OCI-LY7 (cell line): ENCODE results near the gene ORAI1. TPM values are rescaled to one million over a fixed set of nuclear protein-coding genes. Genes with fewer than 3 reads are reported as not detected.

Experiments
- BruUV-seq: library from RNA; stranded (reverse); fragments of 400-500 nt; replicated peaks from 2 replicates; lab custom pipeline; 2021; lab: Mats Ljungman, UMichigan
- CTCF ChIA-PET: fragments of 300-600 bp; sonication (Branson Sonifier 250); formaldehyde crosslinking; loops from one replicate; lab custom pipeline; 2022; ENCODE audit warnings: antibody characterized with exemption; ENCODE audit not compliant: unreplicated experiment; lab: Charles Lee
- POLR2A ChIA-PET: fragments of 300-600 bp; sonication (Branson Sonifier 250); formaldehyde crosslinking; loops from one replicate; lab custom pipeline; 2022; ENCODE audit warnings: antibody characterized with exemption; lab: Charles Lee
- DNase-seq: peaks from one replicate; pipeline ENCODE4 v3.0.0-alpha.2; 2015; ENCODE audit warnings: low spot score
- H2AFZ ChIP-seq: fragments of 200-600 bp; sonication (generic), shearing (Covaris generic); 2 replicates; pipeline ENCODE4 v1.6.1; 2014; ENCODE audit warnings: mild to moderate bottlenecking, antibody characterized with exemption, low read length, moderate library complexity
- H3K27ac ChIP-seq: fragments of 200-600 bp; sonication (generic); 2 replicates; pipeline ENCODE4 v1.5.1; 2014; ENCODE audit warnings: mixed run types, low read depth, mild to moderate bottlenecking, moderate library complexity, low read length, inconsistent platforms; ENCODE audit not compliant: poor library complexity, severe bottlenecking
- H3K36me3 ChIP-seq: fragments of 200-600 bp; sonication (generic); 2 replicates; pipeline ENCODE4 v1.6.1; 2014; ENCODE audit warnings: mild to moderate bottlenecking, antibody characterized with exemption, low read length, moderate library complexity, mixed read lengths; ENCODE audit not compliant: insufficient read depth
- H3K4me1 ChIP-seq: fragments of 200-600 bp; sonication (generic); 2 replicates; pipeline ENCODE4 v1.5.1; 2014; ENCODE audit warnings: mild to moderate bottlenecking, low read length; ENCODE audit not compliant: insufficient read depth, poor library complexity, severe bottlenecking
- H3K4me2 ChIP-seq: fragments of 200-600 bp; sonication (generic); 2 replicates; pipeline ENCODE4 v1.6.1; 2014; ENCODE audit warnings: mild to moderate bottlenecking, low read length
- H3K4me3 ChIP-seq: fragments of 200-600 bp; sonication (generic); 2 replicates; pipeline ENCODE4 v1.5.1; 2014; ENCODE audit warnings: mild to moderate bottlenecking, low read depth, low read length; ENCODE audit not compliant: poor library complexity, severe bottlenecking
- H3K79me2 ChIP-seq: fragments of 200-600 bp; sonication (generic); 2 replicates; pipeline ENCODE4 v1.6.1; 2016; ENCODE audit warnings: low read depth, mild to moderate bottlenecking, low read length, moderate library complexity, mixed read lengths; ENCODE audit not compliant: insufficient read depth
- H3K9me2 ChIP-seq: fragments of 200-600 bp; sonication (generic); 2 replicates; pipeline ENCODE4 v1.6.1; 2016; ENCODE audit warnings: mild to moderate bottlenecking, low read length, mixed read lengths; ENCODE audit not compliant: insufficient read depth
- H3K9me3 ChIP-seq: fragments of 200-600 bp; sonication (generic); 2 replicates; pipeline ENCODE4 v1.6.1; 2014; ENCODE audit warnings: mild to moderate bottlenecking, mixed run types, low read length, mixed read lengths
- H4K20me1 ChIP-seq: fragments of 200-600 bp; sonication (generic); 2 replicates; pipeline ENCODE4 v1.6.1; 2014; ENCODE audit warnings: mild to moderate bottlenecking, antibody characterized with exemption, low read length, moderate library complexity, mixed read lengths; ENCODE audit not compliant: insufficient read depth
- CTCF ChIP-seq: fragments of 200-600 bp; sonication (generic); conservative IDR thresholded peaks from 2 replicates; pipeline ENCODE4 v1.5.1; 2014; ENCODE audit warnings: mild to moderate bottlenecking, antibody characterized with exemption, low read length, moderate library complexity, mixed read lengths
- EZH2phosphoT487 ChIP-seq: fragments of 200-600 bp; sonication (generic); IDR thresholded peaks from 2 replicates; pipeline ENCODE4 v1.6.1; 2018; ENCODE audit warnings: low read depth, borderline replicate concordance, mild to moderate bottlenecking, mixed run types, antibody characterized with exemption, low read length, moderate library complexity, mixed read lengths
- intact Hi-C: fragments of 100-400 bp; cut with micrococcal nuclease; formaldehyde crosslinking; loops from one replicate; pipeline ENCODE4 v1.10.0; 2022; ENCODE audit not compliant: unreplicated experiment
- total RNA-seq, 2 experiments: library from RNA; depleted of rRNA in 1 of 2; stranded (reverse); fragments of >200 nt in 1 of 2; shearing (Covaris generic) in 1 of 2; gene quantifications; 2 replicates each; pipeline ENCODE4 v1.2.3, GENCODE V29; 2014 to 2022

The ORAI1 gene
- total RNA-seq, 2 experiments from 2014 or later = 9.5 to 19.1 TPM

DNA sequence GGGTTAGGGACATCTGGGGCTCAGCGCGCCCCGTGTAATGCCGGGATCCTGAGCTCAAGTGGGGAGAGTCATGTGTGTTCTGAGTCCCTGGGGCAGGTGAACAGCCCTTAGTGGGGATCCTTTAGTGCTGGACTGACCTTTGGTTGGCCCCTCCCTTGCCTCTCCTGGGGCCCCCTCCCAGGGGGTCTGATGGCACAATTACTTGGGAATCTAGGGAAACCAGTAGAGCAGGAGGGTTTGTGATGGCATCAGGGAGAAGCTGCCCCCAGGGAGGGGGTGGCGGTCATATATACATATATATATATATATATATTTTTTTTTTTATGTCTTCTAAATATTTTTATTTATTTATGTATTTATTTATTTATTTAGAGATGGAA, 43.2 kb downstream of the ORAI1 start, which contains the start of gene MORN3:
MORN3 (minus strand) TSS at position 134 of the 380 bp plus-strand sequence. CDS start 171 bp downstream, outside the sequence.
- Histone ChIP-seq H3K79me2 (peaks cover 6% of the 10 kb centered on the region; the same call in 1 of the 2 replicates), H3K4me1 (peaks cover 29% of the 10 kb centered on the region), H3K4me3 (no peak within 1 kb of the TSS), H3K27ac (no peak within 1 kb of the TSS), H3K9me3 (no peaks in the 10 kb centered on the region), H3K4me2 (no peak within 1 kb of the TSS), H4K20me1 (no peaks in the 10 kb centered on the region), H3K9me2 (no peaks in the 10 kb centered on the region), H3K36me3 (no peaks in the 10 kb centered on the region), H2AFZ (no peak within 1 kb of the TSS)
- CTCF ChIA-PET = interaction anchor here (0.5 kb wide), 1 partner anchor 32 kb away, joined by 3 read pairs; no protein-coding TSS in a partner anchor
- no peak for TF ChIP-seq EZH2phosphoT487
- no peak for DNase-seq
- intact Hi-C loops = no loop called here
- POLR2A ChIA-PET = no interaction called here
- no TSS peak for BruUV-seq

GRCh38 chr12:121673013-121673511, 46.7 kb downstream of the ORAI1 start:
- Histone ChIP-seq H3K27ac (no peak overlapping the region), H3K36me3 (no peaks in the 10 kb centered on the region), H4K20me1 (no peaks in the 10 kb centered on the region), H3K4me2 (peak overlapping the region; percentile 91), H3K79me2 (no peaks in the 10 kb centered on the region), H3K9me2 (no peaks in the 10 kb centered on the region), H2AFZ (peak overlapping the region; percentile 89), H3K4me3 (peak overlapping the region; percentile 68), H3K4me1 (peaks cover 21% of the 10 kb centered on the region), H3K9me3 (no peaks in the 10 kb centered on the region)
- DNase-seq = no peak
- no TSS peak for BruUV-seq
- POLR2A ChIA-PET = interaction anchor here (0.7 kb wide), 1 partner anchor 45 kb away, joined by 3 read pairs; no protein-coding TSS in a partner anchor
- CTCF ChIA-PET = no interaction called here
- TF ChIP-seq EZH2phosphoT487 (no peak), CTCF (no peak)
- intact Hi-C loops = no loop called here

DNA sequence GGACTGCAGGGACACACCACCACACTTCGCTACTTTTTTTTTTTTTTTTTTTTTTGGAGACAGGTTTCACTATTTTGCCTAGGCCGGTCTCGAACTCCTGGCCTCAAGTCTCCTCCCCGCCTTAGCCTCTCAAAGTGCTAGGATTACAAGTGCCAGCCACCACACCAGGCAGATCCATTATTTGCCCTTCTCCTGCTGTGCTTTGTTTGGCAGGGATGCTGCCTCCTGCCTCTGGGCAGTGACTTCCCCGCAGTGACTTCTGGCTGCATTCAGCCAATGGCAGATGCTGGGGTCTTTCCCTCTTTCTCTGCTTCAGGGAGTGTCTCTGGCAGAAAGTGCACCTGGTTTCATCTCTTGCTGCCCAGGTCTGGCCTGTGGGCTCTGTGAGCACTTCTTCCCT, 49.9 kb downstream of the ORAI1 start:
- H3K9me2 ChIP-seq = no peaks in the 10 kb centered on the region
- TF ChIP-seq CTCF (no peak), EZH2phosphoT487 (no peak)
- POLR2A ChIA-PET = no interaction called here
- intact Hi-C loops = no loop called here
- peaks cover 29% of the 10 kb centered on the region for H3K4me1 ChIP-seq
- CTCF ChIA-PET = no interaction called here
- no peaks in the 10 kb centered on the region for H3K36me3 ChIP-seq
- no peak overlapping the region for H3K4me2 ChIP-seq
- H3K79me2 ChIP-seq = no peaks in the 10 kb centered on the region
- H4K20me1 ChIP-seq = no peaks in the 10 kb centered on the region
- H3K27ac ChIP-seq = no peak overlapping the region
- no peak overlapping the region for H3K4me3 ChIP-seq
- BruUV-seq = no TSS peak
- H2AFZ ChIP-seq = no peak overlapping the region
- H3K9me3 ChIP-seq = no peaks in the 10 kb centered on the region
- DNase-seq = no peak
